H9 (cell line): ENCODE results near the gene LSM4. TPM values are rescaled to one million over a fixed set of nuclear protein-coding genes. Genes with fewer than 3 reads are reported as not detected.

Experiments used
- DNase-seq: peaks from one replicate; pipeline ENCODE4 v3.0.0-alpha.2; 2017
- H2AFZ ChIP-seq: one replicate; pipeline ENCODE4 v1.6.1; 2013; ENCODE audit warnings: mild to moderate bottlenecking, low read length, control low read depth, moderate library complexity
- H2AK5ac ChIP-seq: 2 replicates; pipeline ENCODE4 v1.6.1; 2013; ENCODE audit warnings: low read length, control low read depth, mixed read lengths; ENCODE audit not compliant: insufficient read length
- H2BK120ac ChIP-seq: one replicate; pipeline ENCODE4 v1.6.1; 2013; ENCODE audit warnings: low read depth, mild to moderate bottlenecking, low read length, control low read depth, inconsistent platforms; ENCODE audit not compliant: poor library complexity, severe bottlenecking
- H2BK12ac ChIP-seq: 2 replicates; pipeline ENCODE4 v1.6.1; 2013; ENCODE audit warnings: low read length, control low read depth, mixed read lengths, low read depth; ENCODE audit not compliant: insufficient read length
- H2BK15ac ChIP-seq: 2 replicates; pipeline ENCODE4 v1.6.1; 2013; ENCODE audit warnings: low read depth, low read length, control low read depth
- H2BK20ac ChIP-seq: one replicate; pipeline ENCODE4 v1.6.1; 2013; ENCODE audit warnings: low read depth, mild to moderate bottlenecking, low read length, control low read depth, inconsistent platforms; ENCODE audit not compliant: poor library complexity, severe bottlenecking
- H2BK5ac ChIP-seq: 2 replicates; pipeline ENCODE4 v1.6.1; 2013; ENCODE audit warnings: low read length, control low read depth, mixed read lengths; ENCODE audit not compliant: insufficient read length
- H3K14ac ChIP-seq: 2 replicates; pipeline ENCODE4 v1.6.1; 2013; ENCODE audit warnings: low read length, control low read depth; ENCODE audit not compliant: insufficient read depth
- H3K18ac ChIP-seq: 2 replicates; pipeline ENCODE4 v1.6.1; 2013; ENCODE audit warnings: low read depth, mild to moderate bottlenecking, mixed read lengths, low read length, control low read depth; ENCODE audit not compliant: insufficient read length
- H3K23ac ChIP-seq: 2 replicates; pipeline ENCODE4 v1.6.1; 2013; ENCODE audit warnings: low read length, control low read depth, mixed read lengths, low read depth; ENCODE audit not compliant: insufficient read length
- H3K23me2 ChIP-seq: 2 replicates; pipeline ENCODE4 v1.6.1; 2013; ENCODE audit warnings: low read depth, mild to moderate bottlenecking, mixed read lengths, low read length, control low read depth; ENCODE audit not compliant: insufficient read length, poor library complexity, severe bottlenecking
- H3K27ac ChIP-seq: 2 replicates; pipeline ENCODE4 v1.5.1; 2013; ENCODE audit warnings: low read length, control low read depth, mixed read lengths, low read depth; ENCODE audit not compliant: insufficient read length
- H3K27me3 ChIP-seq: 2 replicates; pipeline ENCODE4 v1.6.1; 2013; ENCODE audit warnings: low read length, control low read depth, inconsistent platforms; ENCODE audit not compliant: insufficient read depth
- H3K4ac ChIP-seq: 2 replicates; pipeline ENCODE4 v1.6.1; 2013; ENCODE audit warnings: low read depth, mild to moderate bottlenecking, control low read depth, inconsistent platforms, low read length, moderate library complexity
- H3K4me1 ChIP-seq: 2 replicates; pipeline ENCODE4 v1.6.1; 2013; ENCODE audit warnings: low read length, control low read depth, inconsistent platforms; ENCODE audit not compliant: insufficient read depth
- H3K4me2 ChIP-seq: 2 replicates; pipeline ENCODE4 v1.6.1; 2013; ENCODE audit warnings: low read length, control low read depth, mixed read lengths; ENCODE audit not compliant: insufficient read length, insufficient read depth
- H3K56ac ChIP-seq: 2 replicates; pipeline ENCODE4 v1.6.1; 2013; ENCODE audit warnings: low read depth, mild to moderate bottlenecking, mixed read lengths, low read length, control low read depth; ENCODE audit not compliant: insufficient read length
- H3K79me1 ChIP-seq: 2 replicates; pipeline ENCODE4 v1.6.1; 2013; ENCODE audit warnings: low read depth, mild to moderate bottlenecking, moderate library complexity, low read length, control low read depth, inconsistent platforms; ENCODE audit not compliant: insufficient read depth, poor library complexity, severe bottlenecking
- H3K79me2 ChIP-seq: 2 replicates; pipeline ENCODE4 v1.6.1; 2013; ENCODE audit warnings: low read length, control low read depth, inconsistent platforms; ENCODE audit not compliant: insufficient read depth
- H3K9ac ChIP-seq: 2 replicates; pipeline ENCODE4 v1.6.1; 2013; ENCODE audit warnings: low read length, control low read depth, mixed read lengths; ENCODE audit not compliant: insufficient read length; ENCODE audit errors: extremely low read depth
- H3K9me3 ChIP-seq: one replicate; pipeline ENCODE4 v1.6.1; 2013; ENCODE audit warnings: low read depth, low read length, inconsistent platforms; ENCODE audit not compliant: control insufficient read depth
- H3T11ph ChIP-seq: one replicate; pipeline ENCODE4 v1.6.1; 2013; ENCODE audit warnings: mild to moderate bottlenecking, low read length, control low read depth, inconsistent platforms
- H4K20me1 ChIP-seq: one replicate; pipeline ENCODE4 v1.6.1; 2013; ENCODE audit not compliant: control insufficient read depth, insufficient read length, insufficient read depth
- H4K5ac ChIP-seq: 2 replicates; pipeline ENCODE4 v1.6.1; 2013; ENCODE audit warnings: low read depth, mild to moderate bottlenecking, mixed read lengths, low read length, control low read depth; ENCODE audit not compliant: insufficient read length
- H4K8ac ChIP-seq: replicated peaks from 2 replicates; pipeline ENCODE4 v1.6.1; 2013; ENCODE audit warnings: low read length, control low read depth, mixed read lengths, low read depth; ENCODE audit not compliant: insufficient read length
- H4K91ac ChIP-seq: 2 replicates; pipeline ENCODE4 v1.6.1; 2013; ENCODE audit warnings: low read depth, mild to moderate bottlenecking, moderate library complexity, mixed read lengths, low read length, control low read depth; ENCODE audit not compliant: insufficient read length
- H3K27ac Mint-ChIP-seq, 3 experiments: 2 replicates in 2 of 3; 3 replicates in 1 of 3; pipeline ENCODE4 v1.8.0; 2020 to 2021; ENCODE audit warnings: mixed read lengths in 3 of 3, mild to moderate bottlenecking in 1 of 3, moderate library complexity in 1 of 3
- H3K27me3 Mint-ChIP-seq: 2 replicates; pipeline ENCODE4 v1.8.0; 2021; ENCODE audit warnings: low read depth, mild to moderate bottlenecking, moderate library complexity, mixed read lengths
- H3K36me3 Mint-ChIP-seq, 3 experiments: 2 replicates in 2 of 3; 3 replicates in 1 of 3; pipeline ENCODE4 v1.8.0; 2020 to 2021; ENCODE audit warnings: low read depth in 3 of 3, mixed read lengths in 3 of 3; ENCODE audit not compliant: insufficient read depth in 1 of 3
- H3K4me1 Mint-ChIP-seq, 2 experiments: 2 replicates each; pipeline ENCODE4 v1.8.0; 2020; ENCODE audit warnings: mixed read lengths in 2 of 2
- H3K4me3 Mint-ChIP-seq, 2 experiments: 2 replicates in 1 of 2; 3 replicates in 1 of 2; pipeline ENCODE4 v1.8.0; 2020 to 2021; ENCODE audit warnings: mild to moderate bottlenecking in 2 of 2, mixed read lengths in 2 of 2, moderate library complexity in 1 of 2
- H3K9me3 Mint-ChIP-seq, 2 experiments: 2 replicates in 1 of 2; 3 replicates in 1 of 2; pipeline ENCODE4 v1.8.0; 2020; ENCODE audit warnings: mild to moderate bottlenecking in 2 of 2, mixed read lengths in 2 of 2, moderate library complexity in 1 of 2
- WGBS: extraction: QIAGEN DNeasy Blood & Tissue Kit; methylation state at CpG from one replicate; pipeline ENCODE4 v1.1.7; 2013; ENCODE audit warnings: missing lambda C conversion rate, low lambda C conversion rate, mixed read lengths; ENCODE audit not compliant: insufficient read length; ENCODE audit errors: extremely low coverage; 5-methylcytosine and 5-hydroxymethylcytosine counted together
- total RNA-seq: library from RNA; stranded (reverse); gene quantifications from 2 replicates; pipeline ENCODE4 v1.2.1, GENCODE V29; 2021
- TF ChIP-seq, protein P1 (sequence below): fragments of 200-600 bp; sonication (generic); conservative IDR thresholded peaks from 3 replicates; pipeline ENCODE4 v1.8.0; 2021; ENCODE audit warnings: antibody characterized with exemption, mild to moderate bottlenecking

Gene LSM4
- total RNA-seq, 1 experiment from 2014 or later, result 342 TPM

DNA sequence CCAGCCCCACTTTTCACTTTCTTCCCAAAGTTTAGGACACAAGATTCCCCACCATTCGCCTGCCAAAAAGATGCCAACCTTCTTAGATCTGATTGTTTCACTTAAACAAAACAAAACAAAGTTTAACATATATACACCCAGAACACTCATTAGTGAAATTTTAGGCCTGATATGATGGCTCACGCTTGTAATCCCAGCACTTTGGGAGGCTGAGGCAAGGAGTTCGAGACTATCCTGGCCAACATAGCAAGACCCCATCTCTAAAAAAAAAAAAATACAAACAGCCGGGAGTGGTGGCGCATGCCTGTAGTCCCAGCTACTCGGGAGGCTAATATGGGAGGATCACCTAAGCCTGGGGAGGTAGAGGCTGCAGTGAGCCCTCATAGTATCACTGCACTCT lies 22.4 kb upstream of the LSM4 start:
- H3K9me3 ChIP-seq, result no peaks in the 10 kb centered on the region
- H2BK5ac ChIP-seq, result no peak overlapping the region
- no peak overlapping the region for H2BK120ac ChIP-seq
- H4K8ac ChIP-seq, result no peak overlapping the region
- no peak overlapping the region for H3K27ac ChIP-seq
- peaks cover 2% of the 10 kb centered on the region for H3K4me1 ChIP-seq
- H3K18ac ChIP-seq, result no peak overlapping the region
- peak overlapping the region in 2 of 3 experiments; percentile 84 to 91; a peak in 3 of 7 replicates for H3K27ac Mint-ChIP-seq
- no peak for DNase-seq
- peaks cover 7% of the 10 kb centered on the region for H3K23me2 ChIP-seq
- no peak overlapping the region for H3K9ac ChIP-seq
- no peak overlapping the region for H3K23ac ChIP-seq
- H4K91ac ChIP-seq, result no peak overlapping the region
- no peak overlapping the region for H2AFZ ChIP-seq
- no peak overlapping the region for H3K4me3 Mint-ChIP-seq
- no peak overlapping the region for H2BK15ac ChIP-seq
- H3T11ph ChIP-seq, result no peak overlapping the region
- H3K4ac ChIP-seq, result no peak overlapping the region; the same call in 1 of the 2 replicates
- no peaks in the 10 kb centered on the region for H3K27me3 Mint-ChIP-seq
- no peak overlapping the region for H4K5ac ChIP-seq
- WGBS, result no CpG with 5 or more reads among the region's 6 CpGs
- H3K4me1 Mint-ChIP-seq, result peaks cover 41 to 43% of the 10 kb centered on the region in 2 experiments
- H2BK20ac ChIP-seq, result no peak overlapping the region
- TF ChIP-seq, protein P1, sequence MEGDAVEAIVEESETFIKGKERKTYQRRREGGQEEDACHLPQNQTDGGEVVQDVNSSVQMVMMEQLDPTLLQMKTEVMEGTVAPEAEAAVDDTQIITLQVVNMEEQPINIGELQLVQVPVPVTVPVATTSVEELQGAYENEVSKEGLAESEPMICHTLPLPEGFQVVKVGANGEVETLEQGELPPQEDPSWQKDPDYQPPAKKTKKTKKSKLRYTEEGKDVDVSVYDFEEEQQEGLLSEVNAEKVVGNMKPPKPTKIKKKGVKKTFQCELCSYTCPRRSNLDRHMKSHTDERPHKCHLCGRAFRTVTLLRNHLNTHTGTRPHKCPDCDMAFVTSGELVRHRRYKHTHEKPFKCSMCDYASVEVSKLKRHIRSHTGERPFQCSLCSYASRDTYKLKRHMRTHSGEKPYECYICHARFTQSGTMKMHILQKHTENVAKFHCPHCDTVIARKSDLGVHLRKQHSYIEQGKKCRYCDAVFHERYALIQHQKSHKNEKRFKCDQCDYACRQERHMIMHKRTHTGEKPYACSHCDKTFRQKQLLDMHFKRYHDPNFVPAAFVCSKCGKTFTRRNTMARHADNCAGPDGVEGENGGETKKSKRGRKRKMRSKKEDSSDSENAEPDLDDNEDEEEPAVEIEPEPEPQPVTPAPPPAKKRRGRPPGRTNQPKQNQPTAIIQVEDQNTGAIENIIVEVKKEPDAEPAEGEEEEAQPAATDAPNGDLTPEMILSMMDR, result no peak
- no peak overlapping the region for H2BK12ac ChIP-seq
- no peaks in the 10 kb centered on the region for H4K20me1 ChIP-seq
- no peaks in the 10 kb centered on the region for H3K79me1 ChIP-seq
- H3K9me3 Mint-ChIP-seq, result no peaks in the 10 kb centered on the region; a peak in 2 of 5 replicates
- H3K56ac ChIP-seq, result no peak overlapping the region
- no peak overlapping the region for H3K14ac ChIP-seq
- H3K27me3 ChIP-seq, result no peaks in the 10 kb centered on the region
- no peak overlapping the region for H2AK5ac ChIP-seq
- peaks cover 0 to 46% (median 8%) of the 10 kb centered on the region in 3 experiments; a peak in 5 of 7 replicates for H3K36me3 Mint-ChIP-seq
- H3K79me2 ChIP-seq, result no peaks in the 10 kb centered on the region
- no peak overlapping the region for H3K4me2 ChIP-seq
